ENCODE results near the gene DCK. TPM values are rescaled to one million over a fixed set of nuclear protein-coding genes. Genes with fewer than 3 reads are reported as not detected.
"Not testable (repeated sequence)": the region's sequence is repeated elsewhere in the genome, so short reads cannot be mapped to it uniquely, and the experiment has no call there.

The DCK gene
- total RNA-seq, 2 donors from 2014 or later = 19.9 to 20.6 TPM

DNA sequence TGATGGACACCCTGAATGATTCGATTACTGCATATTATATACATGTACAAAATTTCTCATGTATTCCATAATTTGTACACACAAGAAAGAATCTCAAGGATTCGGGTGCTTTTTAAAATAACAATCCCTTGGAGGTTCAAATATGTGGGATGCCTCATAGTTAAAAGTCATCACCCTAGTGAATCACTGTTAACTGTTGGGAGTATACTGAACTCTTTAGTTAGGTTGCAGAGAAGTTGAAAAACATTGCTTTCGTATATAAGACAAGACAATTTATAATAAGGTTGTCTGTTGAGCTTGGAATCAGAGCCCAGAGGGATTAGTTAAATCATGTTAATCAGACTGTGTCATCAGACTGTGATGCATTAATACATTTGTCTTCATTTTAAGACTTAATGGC, 15.6 kb downstream of the DCK start:
- peaks cover 37 to 41% of the 10 kb centered on the region in 2 donors for H3K4me1 Mint-ChIP-seq (ENCODE audit: low read depth in 2 of 2)
- no peak for ATAC-seq
- H3K36me3 Mint-ChIP-seq = peaks cover 6% of the 10 kb centered on the region

DNA sequence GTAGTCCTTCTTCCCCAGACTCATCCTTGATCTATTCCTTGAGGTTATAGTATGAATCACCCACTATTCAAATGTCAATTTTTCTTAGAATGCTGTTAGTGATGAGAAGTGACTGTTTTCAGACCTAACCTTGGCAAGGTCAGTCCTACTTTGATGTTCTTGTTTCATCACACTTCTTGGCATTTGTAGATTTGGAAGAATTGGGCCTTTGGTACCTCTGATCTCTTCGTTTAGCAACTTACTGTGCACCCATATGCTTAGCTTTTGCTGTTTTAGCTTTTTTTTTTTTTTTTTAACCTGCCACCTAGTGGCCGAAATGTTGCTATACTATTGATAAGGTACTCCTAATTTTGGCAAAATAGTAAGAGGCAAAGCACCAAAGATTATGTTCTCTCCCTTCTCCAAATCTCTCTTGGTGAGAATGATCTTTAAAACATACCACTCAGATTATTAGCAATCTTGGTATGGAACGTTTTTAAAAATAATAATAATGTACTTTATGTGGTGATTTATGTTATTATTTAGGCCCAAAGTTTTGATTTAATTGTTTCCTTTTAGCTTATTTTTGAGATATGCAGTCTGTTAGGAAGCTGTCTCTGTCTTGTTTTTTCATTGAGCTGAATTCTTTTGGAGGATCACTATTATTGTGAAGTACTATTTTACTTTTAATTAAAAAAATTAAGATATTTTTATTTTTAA, 16.6 kb downstream of the DCK start:
- H3K4me1 Mint-ChIP-seq (ENCODE audit: low read depth in 2 of 2) = peaks cover 32 to 36% of the 10 kb centered on the region in 2 donors
- H3K27me3 Mint-ChIP-seq = no peaks in the 10 kb centered on the region
- H3K27ac Mint-ChIP-seq = peak overlapping the region; percentile 18 to 48
- no peak for DNase-seq (ENCODE audit: low spot score)
- no peak overlapping the region for H3K4me3 Mint-ChIP-seq
- H3K36me3 Mint-ChIP-seq = peaks cover 6% of the 10 kb centered on the region
- peak; percentile 53 to 61 for ATAC-seq
- no peaks in the 10 kb centered on the region for H3K9me3 Mint-ChIP-seq

More for the DNA sequence above, 15.6 kb downstream of the DCK start:
- no peaks in the 10 kb centered on the region for H3K9me3 Mint-ChIP-seq
- no peak overlapping the region for H3K4me3 Mint-ChIP-seq
- H3K27ac Mint-ChIP-seq = peak overlapping the region; percentile 56 to 96
- no peak for DNase-seq (ENCODE audit: low spot score)
- no peaks in the 10 kb centered on the region for H3K27me3 Mint-ChIP-seq

DNA sequence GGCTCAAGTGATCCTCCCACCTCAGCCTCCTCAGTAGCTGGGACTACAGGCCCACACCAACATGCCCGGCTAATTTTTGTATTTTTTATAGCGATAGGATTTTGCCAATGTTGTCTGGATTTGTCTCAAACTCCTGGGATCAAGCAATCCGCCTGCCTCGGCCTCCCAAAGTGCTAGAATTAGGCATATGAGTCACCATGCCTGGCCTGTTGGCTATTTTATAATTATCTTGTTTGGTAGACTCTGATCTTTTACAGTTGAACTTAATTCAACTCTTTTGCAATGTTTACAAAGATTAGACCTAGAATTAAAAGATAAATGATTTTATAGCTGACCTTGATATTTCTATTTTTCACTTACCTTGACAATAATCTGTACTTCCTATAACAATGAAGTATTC, 18.0 kb downstream of the DCK start:
- H3K4me3 Mint-ChIP-seq = no peak overlapping the region
- H3K4me1 Mint-ChIP-seq (ENCODE audit: low read depth in 2 of 2) = peaks cover 26 to 30% of the 10 kb centered on the region in 2 donors
- H3K27ac Mint-ChIP-seq = no peak overlapping the region
- no peak for DNase-seq (ENCODE audit: low spot score)
- H3K9me3 Mint-ChIP-seq = no peaks in the 10 kb centered on the region
- ATAC-seq = no peak
- peaks cover 6% of the 10 kb centered on the region for H3K36me3 Mint-ChIP-seq
- no peaks in the 10 kb centered on the region for H3K27me3 Mint-ChIP-seq

DNA sequence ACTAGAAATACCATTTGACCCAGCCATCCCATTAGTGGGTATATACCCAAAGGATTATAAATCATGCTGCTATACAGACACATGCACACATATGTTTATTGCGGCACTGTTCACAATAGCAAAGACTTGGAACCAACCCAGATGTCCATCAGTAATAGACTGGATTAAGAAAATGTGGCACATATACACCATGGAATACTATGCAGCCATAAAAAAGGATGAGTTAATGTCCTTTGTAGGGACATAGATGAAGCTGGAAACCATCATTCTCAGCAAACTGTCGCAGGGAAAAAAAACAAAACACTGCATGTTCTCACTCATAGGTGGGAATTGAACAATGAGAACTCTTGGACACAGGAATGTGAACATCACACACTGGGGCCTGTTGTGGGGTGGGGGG, 23.9 kb downstream of the DCK start:
- H3K27me3 Mint-ChIP-seq; DNase-seq (ENCODE audit: low spot score); H3K36me3 Mint-ChIP-seq; H3K4me3 Mint-ChIP-seq; ATAC-seq; H3K27ac Mint-ChIP-seq; H3K9me3 Mint-ChIP-seq: not testable (repeated sequence)
- H3K4me1 Mint-ChIP-seq (ENCODE audit: low read depth in 2 of 2) = peaks cover 5 to 11% of the 10 kb centered on the region in 2 donors

DNA sequence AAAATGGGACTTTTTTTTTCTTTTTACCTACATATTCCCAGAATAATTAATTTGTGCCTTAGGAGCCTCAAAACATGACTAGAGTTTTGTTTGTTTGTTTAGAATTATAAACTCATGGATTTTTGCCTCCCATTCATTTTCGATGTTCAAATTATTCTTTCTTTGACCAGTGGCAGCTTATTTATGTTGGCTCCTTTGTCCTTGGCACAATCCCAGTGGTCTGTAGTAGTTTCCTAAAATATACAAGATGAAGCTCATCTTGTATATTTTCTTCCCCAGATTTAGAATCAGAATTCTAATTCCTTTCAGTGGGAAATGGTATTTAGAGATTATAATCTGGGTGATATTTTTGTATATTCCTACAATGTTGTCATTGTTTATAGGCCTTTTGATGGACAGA, 27.2 kb downstream of the DCK start:
- Mint-ChIP-seq H3K4me3 (no peak overlapping the region), H3K27me3 (no peaks in the 10 kb centered on the region), H3K27ac (no peak overlapping the region), H3K4me1 (ENCODE audit: low read depth in 2 of 2) (peaks cover 0 to 2% of the 10 kb centered on the region in 2 donors), H3K9me3 (no peaks in the 10 kb centered on the region), H3K36me3 (no peaks in the 10 kb centered on the region)
- DNase-seq (ENCODE audit: low spot score) (no peak), ATAC-seq (no peak)

DNA sequence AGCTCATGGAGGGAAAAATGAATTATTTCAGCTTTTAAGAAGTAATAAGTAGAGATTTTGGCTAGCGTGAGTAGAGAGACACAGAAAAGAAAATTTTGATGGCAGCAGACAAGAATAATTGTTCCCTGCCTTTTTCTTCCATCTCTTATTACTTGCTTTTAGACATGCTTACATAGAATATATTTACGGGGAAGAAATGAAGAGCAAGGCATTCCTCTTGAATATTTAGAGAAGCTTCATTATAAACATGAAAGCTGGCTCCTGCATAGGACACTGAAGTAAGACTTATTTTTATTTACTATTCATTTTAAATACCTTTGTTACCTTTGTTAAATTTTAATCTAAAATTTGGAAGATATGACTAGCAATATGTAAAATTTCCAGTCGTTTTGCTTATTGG, 32.2 kb downstream of the DCK start:
- peaks cover 5% of the 10 kb centered on the region for H3K36me3 Mint-ChIP-seq
- no peaks in the 10 kb centered on the region for H3K27me3 Mint-ChIP-seq
- no peak for ATAC-seq
- H3K27ac Mint-ChIP-seq = peak overlapping the region in 1 of 2 donors; percentile 13
- DNase-seq (ENCODE audit: low spot score) = no peak
- H3K4me3 Mint-ChIP-seq = no peak overlapping the region
- peaks cover 0 to 4% of the 10 kb centered on the region in 2 donors for H3K4me1 Mint-ChIP-seq (ENCODE audit: low read depth in 2 of 2)
- no peaks in the 10 kb centered on the region for H3K9me3 Mint-ChIP-seq

DNA sequence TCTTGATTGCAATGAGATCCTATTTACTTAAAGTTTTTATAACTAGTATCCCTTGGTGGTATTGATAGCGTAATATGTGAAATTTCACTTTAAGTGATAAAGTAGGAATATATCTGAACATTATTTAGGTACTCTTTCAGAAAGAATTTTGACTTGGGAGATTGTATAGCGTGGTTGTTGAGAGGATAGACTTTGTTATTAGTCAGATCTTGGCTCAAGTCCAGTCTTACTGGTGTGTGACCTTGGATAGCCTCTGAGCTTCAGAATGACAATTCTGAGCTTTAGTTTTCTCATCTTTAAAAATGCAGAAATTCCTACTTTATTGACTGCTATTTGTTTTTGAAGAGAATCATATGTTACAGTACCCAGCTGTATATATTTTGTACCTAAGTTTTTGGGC, 32.6 kb downstream of the DCK start:
- Mint-ChIP-seq H3K27ac (peak overlapping the region in 1 of 2 donors; percentile 13), H3K4me1 (ENCODE audit: low read depth in 2 of 2) (peaks cover 0 to 4% of the 10 kb centered on the region in 2 donors), H3K27me3 (no peaks in the 10 kb centered on the region), H3K4me3 (no peak overlapping the region), H3K36me3 (peaks cover 5% of the 10 kb centered on the region), H3K9me3 (no peaks in the 10 kb centered on the region)
- no peak for ATAC-seq
- no peak for DNase-seq (ENCODE audit: low spot score)

DNA sequence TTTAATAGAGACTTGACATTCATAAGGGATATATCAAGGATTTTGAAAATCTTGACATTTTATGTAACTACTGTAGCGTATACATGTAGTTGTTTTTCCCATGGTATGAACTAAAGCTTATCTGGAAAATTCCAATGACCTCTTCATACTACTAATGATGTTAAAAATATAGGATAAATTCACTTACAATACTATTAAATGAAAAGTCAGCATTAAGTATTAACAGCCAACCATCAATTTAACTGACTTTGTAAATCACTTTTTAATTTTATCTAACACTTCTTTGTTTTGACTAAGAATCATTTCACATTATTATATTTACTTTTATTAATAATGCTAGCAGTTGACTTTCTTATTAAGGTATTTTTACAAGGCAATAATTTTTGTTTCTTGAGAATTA, 34.2 kb downstream of the DCK start:
- H3K27ac Mint-ChIP-seq = no peak overlapping the region
- peaks cover 12% of the 10 kb centered on the region for H3K36me3 Mint-ChIP-seq
- no peaks in the 10 kb centered on the region for H3K9me3 Mint-ChIP-seq
- ATAC-seq (no peak), DNase-seq (ENCODE audit: low spot score) (no peak)
- peaks cover 5 to 9% of the 10 kb centered on the region in 2 donors for H3K4me1 Mint-ChIP-seq (ENCODE audit: low read depth in 2 of 2)
- no peaks in the 10 kb centered on the region for H3K27me3 Mint-ChIP-seq
- H3K4me3 Mint-ChIP-seq = no peak overlapping the region

DNA sequence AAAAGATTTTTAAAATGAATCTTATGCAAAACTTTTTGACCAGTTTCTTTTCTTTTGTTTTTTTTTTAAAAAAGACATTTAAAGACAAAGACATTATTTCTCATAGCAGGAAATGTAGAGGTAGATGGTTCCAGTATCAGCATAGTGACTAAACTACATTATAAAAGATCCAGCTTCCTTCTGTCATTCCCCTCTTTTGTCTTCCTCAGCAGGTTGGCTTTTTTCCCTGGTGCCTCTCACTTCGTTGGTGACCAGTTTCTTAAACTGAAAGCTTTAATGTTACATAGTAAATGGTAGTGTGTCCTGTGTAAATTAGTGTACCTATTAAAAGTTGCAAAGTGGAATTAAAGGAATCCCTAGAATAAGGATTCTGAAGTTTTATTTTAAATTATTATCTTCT, 36.1 kb downstream of the DCK start:
- H3K4me1 Mint-ChIP-seq (ENCODE audit: low read depth in 2 of 2) = peaks cover 13 to 18% of the 10 kb centered on the region in 2 donors
- DNase-seq (ENCODE audit: low spot score) (no peak), ATAC-seq (no peak)
- H3K27ac Mint-ChIP-seq = no peak overlapping the region
- H3K4me3 Mint-ChIP-seq = no peak overlapping the region
- no peaks in the 10 kb centered on the region for H3K27me3 Mint-ChIP-seq
- no peaks in the 10 kb centered on the region for H3K9me3 Mint-ChIP-seq
- peaks cover 16% of the 10 kb centered on the region for H3K36me3 Mint-ChIP-seq

DNA sequence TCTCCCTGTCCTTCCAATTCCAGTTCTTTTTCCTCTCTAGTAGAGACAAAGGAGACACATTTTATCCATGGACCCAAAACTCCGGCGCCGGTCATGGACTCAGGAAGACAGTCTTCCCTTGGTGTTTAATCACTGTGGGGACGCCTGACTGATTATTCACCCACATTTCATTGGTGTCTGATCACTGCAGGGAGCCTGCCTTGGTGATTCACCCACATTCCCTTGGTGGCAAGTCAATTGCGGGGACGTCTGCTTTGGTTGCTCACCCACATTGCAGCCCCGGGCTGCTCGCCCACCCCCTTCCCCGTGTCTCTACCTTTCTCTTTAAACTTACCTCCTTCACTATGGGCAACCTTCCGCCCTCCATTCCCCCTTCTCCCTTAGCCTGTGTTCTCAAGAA, 38.7 kb downstream of the DCK start:
- Mint-ChIP-seq H3K4me1 (ENCODE audit: low read depth in 2 of 2) (peaks cover 13 to 15% of the 10 kb centered on the region in 2 donors), H3K36me3 (peaks cover 14% of the 10 kb centered on the region), H3K27ac (peak overlapping the region in 1 of 2 donors; percentile 44)
- H3K27me3 Mint-ChIP-seq; H3K4me3 Mint-ChIP-seq; ATAC-seq; H3K9me3 Mint-ChIP-seq; DNase-seq (ENCODE audit: low spot score): not testable (repeated sequence)

DNA sequence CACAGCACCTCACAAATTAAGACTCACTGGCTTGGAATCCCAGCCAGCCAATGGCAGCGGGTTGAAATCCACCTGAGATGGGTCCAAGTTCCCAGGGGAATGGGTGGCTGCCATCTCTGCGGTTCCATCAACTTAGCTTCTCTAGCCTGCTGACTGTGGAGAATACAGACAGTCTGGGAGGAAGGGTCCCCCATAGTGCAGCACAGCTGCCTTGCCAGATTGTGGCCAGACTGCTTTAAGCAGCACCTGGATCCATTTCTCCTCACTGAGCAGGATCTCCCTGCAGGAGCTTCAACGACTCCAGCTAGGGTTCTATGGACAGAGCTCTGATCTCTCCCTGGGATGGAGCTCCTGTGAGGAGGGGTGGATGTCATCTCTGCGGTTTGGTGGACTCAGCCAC, 51.8 kb downstream of the DCK start:
- H3K36me3 Mint-ChIP-seq = no peaks in the 10 kb centered on the region
- DNase-seq (ENCODE audit: low spot score) = no peak
- H3K9me3 Mint-ChIP-seq = peaks cover 2% of the 10 kb centered on the region
- H3K4me1 Mint-ChIP-seq (ENCODE audit: low read depth in 2 of 2) = peaks cover 0 to 8% of the 10 kb centered on the region in 2 donors
- no peak overlapping the region for H3K4me3 Mint-ChIP-seq
- H3K27me3 Mint-ChIP-seq = no peaks in the 10 kb centered on the region
- H3K27ac Mint-ChIP-seq = no peak overlapping the region
- ATAC-seq = no peak

DNA sequence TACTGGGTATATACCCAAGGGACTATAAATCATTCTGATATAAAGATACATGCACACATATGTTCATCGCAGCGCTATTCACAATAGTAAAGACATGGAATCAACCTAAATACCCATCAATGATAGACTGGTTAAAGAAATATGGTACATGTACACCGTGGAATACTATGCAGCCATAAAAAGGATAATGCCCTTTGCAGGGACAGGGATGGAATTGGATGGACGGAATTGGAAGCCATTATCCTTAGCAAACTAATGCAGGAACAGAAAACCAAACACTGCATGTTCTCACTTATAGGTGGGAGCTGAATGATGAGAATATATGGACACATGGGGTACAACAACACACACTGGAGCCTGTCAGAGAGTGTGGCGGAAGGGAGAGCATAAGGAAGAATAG, 55.9 kb downstream of the DCK start:
- no peak overlapping the region for H3K4me3 Mint-ChIP-seq
- DNase-seq (ENCODE audit: low spot score) = no peak
- H3K9me3 Mint-ChIP-seq = peaks cover 2% of the 10 kb centered on the region
- no peaks in the 10 kb centered on the region for H3K4me1 Mint-ChIP-seq (ENCODE audit: low read depth in 2 of 2)
- no peaks in the 10 kb centered on the region for H3K36me3 Mint-ChIP-seq
- no peak overlapping the region for H3K27ac Mint-ChIP-seq
- no peak for ATAC-seq
- no peaks in the 10 kb centered on the region for H3K27me3 Mint-ChIP-seq

DNA sequence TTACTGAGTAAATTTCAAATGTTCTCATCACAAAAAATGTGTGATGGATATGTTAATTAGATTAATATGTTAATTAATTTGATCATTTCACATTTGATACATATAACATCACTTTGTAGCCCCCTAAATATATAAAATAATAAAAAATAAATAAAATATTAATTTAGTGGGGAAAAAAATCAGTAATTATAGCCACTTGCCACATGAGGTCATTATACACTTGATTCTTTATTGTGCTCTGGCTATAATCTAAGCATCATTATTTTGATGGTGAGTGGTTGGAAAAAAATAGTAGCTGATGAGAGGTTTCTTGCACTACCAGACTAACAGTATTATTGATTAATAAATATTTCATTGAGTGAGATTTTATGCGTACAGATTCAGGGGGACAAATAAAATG, 57.4 kb downstream of the DCK start:
- H3K4me1 Mint-ChIP-seq (ENCODE audit: low read depth in 2 of 2) = no peaks in the 10 kb centered on the region
- H3K9me3 Mint-ChIP-seq = peaks cover 2% of the 10 kb centered on the region
- ATAC-seq (no peak), DNase-seq (ENCODE audit: low spot score) (no peak)
- no peak overlapping the region for H3K4me3 Mint-ChIP-seq
- H3K27ac Mint-ChIP-seq = no peak overlapping the region
- no peaks in the 10 kb centered on the region for H3K27me3 Mint-ChIP-seq
- H3K36me3 Mint-ChIP-seq = no peaks in the 10 kb centered on the region

DNA sequence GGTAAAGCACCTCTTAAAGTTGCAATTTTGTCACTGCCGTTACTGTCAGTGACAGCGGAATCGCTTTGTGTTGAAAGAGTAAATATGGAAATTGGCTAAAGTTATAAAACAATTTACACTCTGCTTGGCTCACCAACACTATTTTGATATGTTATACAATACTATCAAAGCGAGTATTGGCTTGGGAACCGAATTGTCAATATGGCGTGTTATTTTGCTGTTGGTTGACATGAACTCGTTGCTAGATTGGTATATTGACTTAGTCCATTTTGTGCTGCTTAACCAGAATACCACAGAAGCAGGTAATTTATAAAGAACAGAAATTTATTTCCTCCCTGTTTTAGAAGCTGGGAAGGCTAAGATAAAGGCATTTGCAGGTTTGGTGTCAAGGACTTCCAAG, 58.6 kb downstream of the DCK start:
- H3K4me1 Mint-ChIP-seq (ENCODE audit: low read depth in 2 of 2) = no peaks in the 10 kb centered on the region
- H3K27ac Mint-ChIP-seq = no peak overlapping the region
- peaks cover 2% of the 10 kb centered on the region for H3K9me3 Mint-ChIP-seq
- H3K27me3 Mint-ChIP-seq = no peaks in the 10 kb centered on the region
- DNase-seq (ENCODE audit: low spot score) (no peak), ATAC-seq (no peak)
- no peak overlapping the region for H3K4me3 Mint-ChIP-seq
- H3K36me3 Mint-ChIP-seq = no peaks in the 10 kb centered on the region

DNA sequence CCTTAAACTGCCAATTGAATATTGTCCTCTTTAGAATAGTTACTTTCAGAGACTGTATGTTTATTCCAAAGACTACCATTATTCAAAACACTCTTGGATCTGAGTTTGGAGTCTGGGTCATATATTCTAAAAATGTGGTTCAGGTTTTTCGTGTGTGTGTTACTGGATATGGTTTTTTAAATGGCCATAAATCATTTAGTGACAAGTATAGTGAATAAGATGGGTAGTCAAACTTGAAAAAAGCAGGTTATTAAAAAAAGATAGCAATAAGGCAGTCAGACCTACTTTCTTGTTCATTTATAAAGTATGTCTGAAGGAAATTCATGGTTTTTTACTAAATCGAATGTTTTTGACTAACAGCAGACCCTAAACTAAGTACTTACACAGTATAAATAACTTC, 59.3 kb downstream of the DCK start:
- Mint-ChIP-seq H3K4me3 (no peak overlapping the region), H3K9me3 (peaks cover 2% of the 10 kb centered on the region), H3K27me3 (no peaks in the 10 kb centered on the region), H3K4me1 (ENCODE audit: low read depth in 2 of 2) (no peaks in the 10 kb centered on the region), H3K27ac (no peak overlapping the region), H3K36me3 (no peaks in the 10 kb centered on the region)
- DNase-seq (ENCODE audit: low spot score) = no peak
- no peak for ATAC-seq

Measured in natural killer cell treated with Interleukin-12 subunit alpha and Interleukin-12 subunit beta and Interleukin-15 and Interleukin-18, amount 100 ng/mL, for 72 hours (primary cell).